Mucosa of descending colon (tissue), 3 donors: ENCODE data around the gene PDE8B. TPM values are rescaled to one million over a fixed set of nuclear protein-coding genes. Genes with fewer than 3 reads are reported as not detected.

Source experiments
- ATAC-seq: fragments of 200-7000 bp; cut with Tn5 transposase; one replicate; pipeline ENCODE4 v1.9.1; 2020; ENCODE audit warnings: mild to moderate bottlenecking, moderate library complexity
- DNase-seq, 3 donors: peaks; one replicate each; pipeline ENCODE4 v3.0.0-alpha.2; 2020
- H3K36me3 ChIP-seq: fragments of 200-600 bp; one replicate; pipeline ENCODE4 v1.8.0; 2021; ENCODE audit warnings: low read depth, mild to moderate bottlenecking
- H3K4me1 ChIP-seq: fragments of 200-600 bp; one replicate; pipeline ENCODE4 v1.8.0; 2021; ENCODE audit warnings: low read depth, mild to moderate bottlenecking
- H3K4me3 ChIP-seq: fragments of 200-600 bp; one replicate; pipeline ENCODE4 v1.8.0; 2021; ENCODE audit warnings: mild to moderate bottlenecking
- H3K9me3 ChIP-seq: fragments of 200-600 bp; one replicate; pipeline ENCODE4 v1.8.0; 2021; ENCODE audit warnings: mild to moderate bottlenecking
- intact Hi-C, 2 donors: fragments of 100-400 bp; cut with DNase I in 1 of 2; cut with micrococcal nuclease in 1 of 2; formaldehyde crosslinking; loops; one replicate each; pipeline versions ENCODE4 v1.11.0 to v1.11.1; 2022; cut with DNase I, micrococcal nuclease
- total RNA-seq, 3 donors: library from RNA; stranded (reverse); fragmentation: NEBNext Ultra II Directional in 2 of 3; extraction: Animal tissue kit (Norgen Biotek cat#: 25700) in 2 of 3; gene quantifications; one replicate each; pipeline versions ENCODE4 v1.2.1 to v1.2.4, GENCODE V29; 2021 to 2023
- TF ChIP-seq, protein P1 (sequence below): fragments of 200-600 bp; IDR thresholded peaks from one replicate; pipeline ENCODE4 v1.8.0; 2022; ENCODE audit warnings: antibody characterized with exemption, mild to moderate bottlenecking
- donor health status: DM: no; HTN: no; CAD: no; lungs with moderate emphysema.
- donor health status: DM: no; HTN: no; CAD: no.
- donor health status: DM: no; HTN: yes; CAD: no.

Gene PDE8B
- total RNA-seq, 3 donors from 2014 or later, result 0.52 to 6.9 (median 0.70) TPM

DNA sequence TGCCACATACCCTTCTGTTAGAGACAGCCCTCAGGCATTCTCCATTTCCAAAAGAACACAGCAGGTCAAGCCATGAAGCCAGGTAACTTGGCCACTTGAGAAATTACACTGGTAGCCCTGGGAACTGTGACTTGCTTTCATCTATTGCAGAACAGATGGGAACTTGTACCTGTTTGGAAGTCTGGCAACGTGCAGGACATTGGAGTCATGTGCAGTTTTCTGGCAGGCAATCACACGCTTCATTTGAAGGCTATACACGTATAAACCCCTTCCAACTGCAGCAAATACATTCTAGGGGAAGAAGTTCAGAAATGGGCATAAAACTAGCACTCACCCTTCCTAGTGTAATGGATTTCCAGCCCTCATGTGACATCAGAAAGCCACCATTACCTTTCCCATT, 227.6 kb downstream of the PDE8B start:
- Histone ChIP-seq H3K9me3 (no peaks in the 10 kb centered on the region), H3K4me3 (no peak overlapping the region), H3K4me1 (no peaks in the 10 kb centered on the region), H3K36me3 (no peaks in the 10 kb centered on the region)
- TF ChIP-seq, protein P1, sequence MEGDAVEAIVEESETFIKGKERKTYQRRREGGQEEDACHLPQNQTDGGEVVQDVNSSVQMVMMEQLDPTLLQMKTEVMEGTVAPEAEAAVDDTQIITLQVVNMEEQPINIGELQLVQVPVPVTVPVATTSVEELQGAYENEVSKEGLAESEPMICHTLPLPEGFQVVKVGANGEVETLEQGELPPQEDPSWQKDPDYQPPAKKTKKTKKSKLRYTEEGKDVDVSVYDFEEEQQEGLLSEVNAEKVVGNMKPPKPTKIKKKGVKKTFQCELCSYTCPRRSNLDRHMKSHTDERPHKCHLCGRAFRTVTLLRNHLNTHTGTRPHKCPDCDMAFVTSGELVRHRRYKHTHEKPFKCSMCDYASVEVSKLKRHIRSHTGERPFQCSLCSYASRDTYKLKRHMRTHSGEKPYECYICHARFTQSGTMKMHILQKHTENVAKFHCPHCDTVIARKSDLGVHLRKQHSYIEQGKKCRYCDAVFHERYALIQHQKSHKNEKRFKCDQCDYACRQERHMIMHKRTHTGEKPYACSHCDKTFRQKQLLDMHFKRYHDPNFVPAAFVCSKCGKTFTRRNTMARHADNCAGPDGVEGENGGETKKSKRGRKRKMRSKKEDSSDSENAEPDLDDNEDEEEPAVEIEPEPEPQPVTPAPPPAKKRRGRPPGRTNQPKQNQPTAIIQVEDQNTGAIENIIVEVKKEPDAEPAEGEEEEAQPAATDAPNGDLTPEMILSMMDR, result no peak
- intact Hi-C loops, result no loop called here
- ATAC-seq, result no peak
- no peak for DNase-seq

DNA sequence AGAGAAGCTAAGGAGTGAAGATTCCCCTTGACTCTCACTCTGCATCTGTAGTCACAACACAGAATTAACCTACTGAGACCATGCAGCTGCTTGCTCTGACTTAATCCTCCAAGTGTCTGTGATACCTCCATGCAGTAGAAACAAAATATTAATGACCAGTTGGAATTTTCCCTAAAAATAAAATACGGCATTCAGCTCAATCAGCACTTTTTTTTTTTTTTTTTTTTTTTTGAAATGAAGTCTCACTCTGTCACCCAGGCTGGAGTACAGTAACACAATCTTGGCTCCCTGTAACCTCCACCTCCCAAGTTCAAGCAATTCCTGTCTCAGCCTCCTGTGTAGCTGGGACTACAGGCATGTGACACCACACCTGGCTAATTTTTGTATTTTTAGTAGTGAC, 233.2 kb downstream of the PDE8B start:
- H3K4me1 ChIP-seq, result no peaks in the 10 kb centered on the region
- TF ChIP-seq, protein P1, result no peak
- no peak overlapping the region for H3K4me3 ChIP-seq
- H3K9me3 ChIP-seq, result no peaks in the 10 kb centered on the region
- intact Hi-C loops, result no loop called here
- no peak for DNase-seq
- H3K36me3 ChIP-seq, result no peaks in the 10 kb centered on the region
- ATAC-seq, result no peak

DNA sequence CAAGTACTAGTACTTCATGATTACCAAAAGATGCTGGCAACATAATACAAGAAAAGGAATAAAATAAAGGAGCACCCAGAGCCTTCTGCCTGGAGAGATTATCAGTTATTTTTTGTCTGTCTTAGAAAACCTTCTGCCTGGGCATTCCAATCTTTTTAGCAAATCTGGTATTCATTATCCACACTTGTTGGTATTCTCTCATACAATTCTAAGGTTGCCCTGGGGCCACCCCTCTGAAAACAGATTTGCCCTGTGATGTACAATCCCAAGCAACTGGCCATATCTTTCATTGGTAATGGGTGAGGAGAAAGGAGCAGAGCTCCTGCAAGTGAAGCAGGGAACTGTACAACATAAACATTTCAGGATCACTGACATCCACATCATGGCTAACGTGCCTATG, 233.9 kb downstream of the PDE8B start:
- Histone ChIP-seq H3K4me3 (no peak overlapping the region), H3K9me3 (no peaks in the 10 kb centered on the region), H3K4me1 (no peaks in the 10 kb centered on the region), H3K36me3 (no peaks in the 10 kb centered on the region)
- intact Hi-C loops, result no loop called here
- no peak for ATAC-seq
- TF ChIP-seq, protein P1, result no peak
- DNase-seq, result no peak

DNA sequence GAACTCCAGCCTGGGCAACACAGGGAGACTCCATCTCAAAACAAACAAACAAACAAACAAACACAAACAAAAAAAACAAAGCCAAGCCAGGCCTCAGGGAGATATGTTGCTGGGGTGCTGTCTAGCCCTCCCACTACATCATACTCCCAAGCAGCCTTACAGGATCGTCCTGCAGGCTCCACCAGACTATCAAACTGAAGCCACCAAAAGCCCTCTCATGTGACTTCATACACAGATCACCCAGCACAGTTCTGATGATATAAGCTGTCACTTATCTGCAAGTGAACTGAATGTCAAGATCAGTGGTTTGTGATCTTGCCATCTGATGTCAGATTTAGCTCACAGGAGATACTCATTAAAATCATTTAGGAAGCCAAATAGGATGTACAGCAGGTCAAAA, 238.4 kb downstream of the PDE8B start:
- ATAC-seq (no peak), DNase-seq (no peak)
- Histone ChIP-seq H3K36me3 (no peaks in the 10 kb centered on the region), H3K4me1 (no peaks in the 10 kb centered on the region), H3K4me3 (no peak overlapping the region), H3K9me3 (no peaks in the 10 kb centered on the region)
- intact Hi-C loops, result no loop called here
- TF ChIP-seq, protein P1, result no peak

DNA sequence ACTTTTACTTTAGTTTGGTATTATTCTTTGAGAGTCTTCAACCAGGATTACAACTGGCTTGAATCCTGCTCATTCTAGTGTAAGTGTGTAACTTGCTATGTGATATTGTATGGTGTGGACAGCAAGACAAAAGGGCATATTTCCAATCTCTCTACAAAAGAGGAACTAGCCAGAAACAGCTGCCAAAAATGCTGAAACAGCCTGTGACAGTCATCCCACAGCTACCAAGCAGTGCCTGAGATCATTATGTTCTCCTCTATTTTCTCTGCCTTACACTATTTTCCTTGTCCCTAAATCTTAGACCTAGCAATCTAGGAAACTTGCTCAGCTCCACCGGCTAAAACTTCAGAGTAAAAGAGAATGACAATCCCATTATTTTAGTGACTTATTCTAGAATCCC, 238.8 kb downstream of the PDE8B start:
- TF ChIP-seq, protein P1, result no peak
- ATAC-seq (no peak), DNase-seq (no peak)
- no peaks in the 10 kb centered on the region for H3K9me3 ChIP-seq
- H3K4me3 ChIP-seq, result no peak overlapping the region
- intact Hi-C loops, result no loop called here
- H3K4me1 ChIP-seq, result no peaks in the 10 kb centered on the region
- H3K36me3 ChIP-seq, result no peaks in the 10 kb centered on the region

DNA sequence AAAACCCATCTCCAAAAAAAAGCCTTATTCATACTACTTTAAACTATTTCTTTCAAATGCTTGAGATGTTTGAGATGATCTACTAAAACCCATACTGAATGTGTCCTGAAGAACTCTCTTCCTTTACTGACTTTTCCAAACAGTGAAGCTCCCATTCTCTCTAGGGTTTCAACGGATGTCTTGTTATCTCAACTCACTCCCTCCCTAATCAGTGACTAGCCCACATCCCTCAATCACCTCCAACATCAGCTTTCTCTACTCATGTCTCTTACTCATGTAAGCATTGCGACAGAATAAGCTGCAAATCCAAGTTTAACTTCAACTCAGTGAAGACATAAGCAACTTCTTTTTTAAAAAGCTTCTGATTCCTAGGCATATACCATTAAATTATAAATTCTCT, 239.5 kb downstream of the PDE8B start:
- intact Hi-C loops, result no loop called here
- TF ChIP-seq, protein P1, result no peak
- no peak for ATAC-seq
- Histone ChIP-seq H3K4me1 (no peaks in the 10 kb centered on the region), H3K9me3 (no peaks in the 10 kb centered on the region), H3K4me3 (no peak overlapping the region), H3K36me3 (no peaks in the 10 kb centered on the region)
- no peak for DNase-seq
